Measurements from ENCODE around the gene UBR3.
"Not testable (repeated sequence)": the region's sequence is repeated elsewhere in the genome, so short reads cannot be mapped to it uniquely, and the experiment has no call there.

The UBR3 gene

DNA sequence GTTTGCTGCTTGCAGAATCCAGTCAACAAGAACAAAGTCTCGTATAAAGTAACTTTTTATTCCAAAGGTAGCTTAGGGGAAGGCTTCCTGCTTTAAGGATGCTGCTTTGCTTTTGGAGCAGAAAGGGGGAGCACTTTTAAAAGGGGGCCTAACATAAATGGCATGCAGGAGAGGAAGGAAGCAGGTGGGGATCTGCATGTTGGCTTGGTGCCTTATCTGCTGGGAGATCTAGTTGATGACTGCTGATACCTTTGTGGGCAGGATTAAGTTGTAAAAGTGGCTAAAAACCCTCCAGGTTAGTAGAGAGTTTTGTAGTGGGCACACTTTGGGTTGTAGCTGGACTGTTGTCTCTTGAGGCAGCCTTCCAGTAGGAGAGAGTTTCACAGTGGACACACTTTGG is 22.5 kb downstream of the UBR3 start:
- Histone ChIP-seq H3K9me3 (ENCODE audit: insufficient read depth, low read depth, low read length) (no peaks in the 10 kb centered on the region), H3K4me2 (ENCODE audit: low read depth, low read length, poor library complexity, severe bottlenecking) (peak overlapping the region; percentile 40), H3K79me2 (ENCODE audit: insufficient read depth, low read length) (peaks cover 44% of the 10 kb centered on the region), H2AFZ (ENCODE audit: low read length) (no peak overlapping the region), H3K36me3 (ENCODE audit: insufficient read depth, low read length) (no peaks in the 10 kb centered on the region), H4K20me1 (ENCODE audit: insufficient read depth, low read length, poor library complexity, severe bottlenecking) (no peaks in the 10 kb centered on the region), H3K4me3 (ENCODE audit: low read length, poor library complexity, severe bottlenecking) (peak overlapping the region; percentile 1), H3F3A (ENCODE audit: low read depth) (no peaks in the 10 kb centered on the region), H3K9me2 (replicated peaks; ENCODE audit: low read depth, low read length) (no peaks in the 10 kb centered on the region), H3K4me1 (ENCODE audit: insufficient read depth, low read length, poor library complexity, severe bottlenecking) (peaks cover 16% of the 10 kb centered on the region), H3K27me3 (ENCODE audit: insufficient read depth, low read length, poor library complexity, severe bottlenecking) (no peaks in the 10 kb centered on the region), H3K9ac (ENCODE audit: low read depth, low read length, poor library complexity, severe bottlenecking) (no peak overlapping the region)
- TF ChIP-seq EZH2phosphoT487 (IDR thresholded peaks at IDR 0.05; ENCODE audit: borderline replicate concordance) (no peak), CTCF (conservative IDR thresholded peaks at IDR 0.05; ENCODE audit: low read length) (0 out of 2 replicates have a peak, but pooled peaks have one; percentile 16)

- Histone ChIP-seq H3K4me1 (ENCODE audit: insufficient read depth, low read length, poor library complexity, severe bottlenecking) (peaks cover 12% of the 10 kb centered on the region), H3K9me2 (replicated peaks; ENCODE audit: low read depth, low read length) (no peaks in the 10 kb centered on the region), H3K27me3 (ENCODE audit: insufficient read depth, low read length, poor library complexity, severe bottlenecking) (no peaks in the 10 kb centered on the region), H2AFZ (ENCODE audit: low read length) (no peak overlapping the region), H3K79me2 (ENCODE audit: insufficient read depth, low read length) (peaks cover 34% of the 10 kb centered on the region), H4K20me1 (ENCODE audit: insufficient read depth, low read length, poor library complexity, severe bottlenecking) (no peaks in the 10 kb centered on the region), H3K9ac (ENCODE audit: low read depth, low read length, poor library complexity, severe bottlenecking) (no peak overlapping the region), H3K4me3 (ENCODE audit: low read length, poor library complexity, severe bottlenecking) (no peak overlapping the region), H3F3A (ENCODE audit: low read depth) (no peaks in the 10 kb centered on the region), H3K4me2 (ENCODE audit: low read depth, low read length, poor library complexity, severe bottlenecking) (no peak overlapping the region), H3K36me3 (ENCODE audit: insufficient read depth, low read length) (no peaks in the 10 kb centered on the region), H3K9me3 (ENCODE audit: insufficient read depth, low read depth, low read length) (no peaks in the 10 kb centered on the region)
- TF ChIP-seq EZH2phosphoT487 (IDR thresholded peaks at IDR 0.05; ENCODE audit: borderline replicate concordance), result no peak
- TF ChIP-seq CTCF (conservative IDR thresholded peaks at IDR 0.05; ENCODE audit: low read length), result no peak
Observed at GRCh38 chr2:169853041-169853668, 25.9 kb downstream of the UBR3 start.

- not testable (repeated sequence) for H3K36me3 ChIP-seq (ENCODE audit: insufficient read depth, low read length); H3F3A ChIP-seq (ENCODE audit: low read depth); H4K20me1 ChIP-seq (ENCODE audit: insufficient read depth, low read length, poor library complexity, severe bottlenecking); H2AFZ ChIP-seq (ENCODE audit: low read length); H3K4me3 ChIP-seq (ENCODE audit: low read length, poor library complexity, severe bottlenecking); H3K4me1 ChIP-seq (ENCODE audit: insufficient read depth, low read length, poor library complexity, severe bottlenecking); H3K4me2 ChIP-seq (ENCODE audit: low read depth, low read length, poor library complexity, severe bottlenecking); H3K27me3 ChIP-seq (ENCODE audit: insufficient read depth, low read length, poor library complexity, severe bottlenecking); H3K9me2 ChIP-seq (replicated peaks; ENCODE audit: low read depth, low read length); H3K9me3 ChIP-seq (ENCODE audit: insufficient read depth, low read depth, low read length); H3K9ac ChIP-seq (ENCODE audit: low read depth, low read length, poor library complexity, severe bottlenecking)
- H3K79me2 ChIP-seq (ENCODE audit: insufficient read depth, low read length), result peaks cover 37% of the 10 kb centered on the region
Observed at GRCh38 chr2:169855281-169856258, 28.3 kb downstream of the UBR3 start.

Measured in Loucy (cell line).